ENCODE results near the gene TBL2.

- no peak for TF ChIP-seq CTCF (conservative IDR thresholded peaks at IDR 0.05; ENCODE audit: low read depth in 2 of 2)
- no peak for TF ChIP-seq CREB1 (CRISPR knock-in tag; IDR thresholded peaks at IDR 0.05; ENCODE audit: low read depth)
- TF ChIP-seq POLR2AphosphoS5 (IDR thresholded peaks at IDR 0.05; ENCODE audit: low read depth), result no peak
- no peak for TF ChIP-seq EZH2 (IDR thresholded peaks at IDR 0.05; ENCODE audit: low read depth, unreplicated experiment)
- TF ChIP-seq ZNF114 (CRISPR knock-in tag; IDR thresholded peaks at IDR 0.05), result no peak
- TF ChIP-seq REST (IDR thresholded peaks at IDR 0.05; ENCODE audit: unreplicated experiment), result no peak
- no peak for TF ChIP-seq EZH2phosphoT487 (IDR thresholded peaks at IDR 0.05; ENCODE audit: unreplicated experiment)
- TF ChIP-seq NANOG (IDR thresholded peaks at IDR 0.05; ENCODE audit: borderline replicate concordance), result no peak
- no peak for TF ChIP-seq JUNB (IDR thresholded peaks at IDR 0.05; ENCODE audit: unreplicated experiment)
- TF ChIP-seq ETS1 (IDR thresholded peaks at IDR 0.05), result no peak
These were observed 4.4 kb upstream of the TBL2 start for GRCh38 chr7:73582664-73583202.
